Endothelial cell of umbilical vein (primary cell): ENCODE data around the gene GNB2. TPM values are rescaled to one million over a fixed set of nuclear protein-coding genes. Genes with fewer than 3 reads are reported as not detected.
A peak's percentile ranks its signal among the peaks of the same experiment; 100 is the strongest.

Source experiments
- BruUV-seq: library from RNA; stranded (reverse); fragments of 400-500 nt; replicated peaks from 2 replicates; lab custom pipeline; 2021; lab: Mats Ljungman, UMichigan
- CTCF ChIA-PET: fragments of 300-600, 350-600 bp; sonication (Branson Sonifier 250); formaldehyde crosslinking; loops from one replicate; lab custom pipeline; 2021; ENCODE audit warnings: antibody characterized with exemption, inconsistent platforms; lab: Charles Lee
- POLR2A ChIA-PET: fragments of 300-600, 350-600 bp; sonication (Branson Sonifier 250); formaldehyde crosslinking; loops from one replicate; lab custom pipeline; 2021; ENCODE audit warnings: antibody characterized with exemption, inconsistent platforms; lab: Charles Lee
- DNase-seq: peaks from one replicate; pipeline ENCODE4 v3.0.0-alpha.2; 2011; ENCODE audit warnings: low read depth, low spot score
- FAIRE-seq: peaks from 2 replicates; lab custom pipeline; 2011; peaks lifted over from hg19 to GRCh38; lab: Jason Lieb, UNC
- H2AFZ ChIP-seq: 2 replicates; pipeline ENCODE4 v1.6.0; 2012; ENCODE audit warnings: low read depth, low read length, control low read depth, inconsistent platforms
- H3K27ac ChIP-seq: 2 replicates; pipeline ENCODE4 v1.5.1; 2011; ENCODE audit warnings: low read depth, mild to moderate bottlenecking, control low read depth, low read length, moderate library complexity; ENCODE audit not compliant: insufficient read depth
- H3K27me3 ChIP-seq, 2 experiments: 2 replicates each; pipeline versions ENCODE4 v1.6.0 to v1.6.1; 2011; ENCODE audit warnings: low read length in 2 of 2, mixed read lengths in 1 of 2; ENCODE audit not compliant: control insufficient read depth in 2 of 2, insufficient read depth in 2 of 2
- H3K36me3 ChIP-seq, 2 experiments: 2 replicates in 1 of 2; 3 replicates in 1 of 2; pipeline ENCODE4 v1.5.1; 2011; ENCODE audit warnings: low read length in 2 of 2, mild to moderate bottlenecking in 1 of 2, moderate library complexity in 1 of 2; ENCODE audit not compliant: control insufficient read depth in 2 of 2, insufficient read depth in 2 of 2; ENCODE audit errors: extremely low read depth in 1 of 2
- H3K4me1 ChIP-seq: 3 replicates; pipeline ENCODE4 v1.5.1; 2011; ENCODE audit warnings: mild to moderate bottlenecking, low read length; ENCODE audit not compliant: control insufficient read depth, insufficient read depth; ENCODE audit errors: extremely low read depth
- H3K4me2 ChIP-seq: 2 replicates; pipeline ENCODE4 v1.6.1; 2011; ENCODE audit warnings: low read length, control low read depth, mixed read lengths; ENCODE audit not compliant: insufficient read depth
- H3K4me3 ChIP-seq, 3 experiments: fragments of 200-600 bp in 1 of 3; sonication (generic), shearing (Covaris generic) in 1 of 3; replicated peaks in 1 of 3; 2 replicates each; pipeline ENCODE4 v1.5.1; 2011 to 2016; ENCODE audit warnings: control low read depth in 3 of 3, low read length in 3 of 3, mild to moderate bottlenecking in 2 of 3, inconsistent platforms in 1 of 3, low read depth in 1 of 3, moderate library complexity in 1 of 3; ENCODE audit not compliant: insufficient read depth in 1 of 3
- H3K79me2 ChIP-seq: 2 replicates; pipeline ENCODE4 v1.6.0; 2012; ENCODE audit warnings: low read length, inconsistent platforms; ENCODE audit not compliant: control insufficient read depth, insufficient read depth
- H3K9ac ChIP-seq: replicated peaks from 2 replicates; pipeline ENCODE3; 2011; ENCODE audit warnings: low read length, control low read depth; ENCODE audit not compliant: insufficient read depth; ENCODE audit errors: extremely low read depth
- H3K9me1 ChIP-seq: replicated peaks from 3 replicates; pipeline ENCODE4 v1.6.0; 2011; ENCODE audit warnings: mild to moderate bottlenecking, low read length; ENCODE audit not compliant: control insufficient read depth, insufficient read depth; ENCODE audit errors: extremely low read depth
- H3K9me3 ChIP-seq: replicated peaks from 2 replicates; pipeline ENCODE4 v1.5.1; 2012; ENCODE audit warnings: low read length, inconsistent platforms; ENCODE audit not compliant: control insufficient read depth, insufficient read depth
- H4K20me1 ChIP-seq: replicated peaks from 2 replicates; pipeline ENCODE3; 2011; ENCODE audit warnings: mild to moderate bottlenecking, low read length; ENCODE audit not compliant: control insufficient read depth, insufficient read depth; ENCODE audit errors: extremely low read depth
- EZH2 ChIP-seq: IDR thresholded peaks from 2 replicates; pipeline ENCODE4 v1.6.1; 2012; ENCODE audit warnings: borderline replicate concordance, low read depth, mild to moderate bottlenecking, moderate library complexity, low read length, inconsistent platforms; ENCODE audit not compliant: severe bottlenecking
- FOS ChIP-seq: IDR thresholded peaks from 2 replicates; pipeline ENCODE4 v1.6.1; 2011; ENCODE audit warnings: mild to moderate bottlenecking, low read length, moderate library complexity, borderline replicate concordance; ENCODE audit not compliant: insufficient read depth
- GATA2 ChIP-seq: IDR thresholded peaks from 2 replicates; pipeline ENCODE4 v1.7.0; 2011; ENCODE audit warnings: low read depth, mild to moderate bottlenecking, moderate library complexity, mixed read lengths, low read length; ENCODE audit not compliant: insufficient read length, insufficient read depth
- JUN ChIP-seq: IDR thresholded peaks from 2 replicates; pipeline ENCODE4 v1.6.1; 2011; ENCODE audit warnings: borderline replicate concordance, low read depth; ENCODE audit not compliant: insufficient read length, insufficient read depth
- MYC ChIP-seq: IDR thresholded peaks from one replicate; pipeline ENCODE4 v1.6.1; 2011; ENCODE audit warnings: mild to moderate bottlenecking, low read depth, low read length
- POLR2AphosphoS5 ChIP-seq: IDR thresholded peaks from 2 replicates; pipeline ENCODE4 v1.6.1; 2012; ENCODE audit warnings: low read depth, mild to moderate bottlenecking, control low read depth, low read length, moderate library complexity; ENCODE audit not compliant: insufficient read depth
- dilution Hi-C: fragments of 300-500 bp; cut with MboI; formaldehyde crosslinking; loops from one replicate; pipeline ENCODE4 v1.15.0; 2019; ENCODE audit warnings: low sequenced_read_pairs; ENCODE audit not compliant: extremely low pct_ligation_motif_present
- intact Hi-C: fragments of 100-400 bp; cut with micrococcal nuclease; formaldehyde crosslinking; loops from one replicate; pipeline ENCODE4 v1.10.0; 2022
- polyA plus RNA-seq, 4 experiments: library from polyadenylated mRNA; depleted of rRNA in 3 of 4; stranded (reverse) in 3 of 4; unstranded in 1 of 4; fragments of >200 nt; gene quantifications; 2 replicates each; pipeline versions ENCODE4 v1.2.1 to v1.2.3, GENCODE V29; 2011 to 2012; ENCODE audit warnings: missing spikeins in 1 of 4
- total RNA-seq: library from RNA; stranded (reverse); gene quantifications from 2 replicates; pipeline ENCODE4 v1.2.3, GENCODE V29; 2021
- TF ChIP-seq, protein P1 (sequence below), 2 donors: IDR thresholded peaks; 1 replicate in 1 of 2; 2 replicates in 1 of 2; pipeline ENCODE4 v1.5.1; 2011; ENCODE audit warnings: low read length in 2 of 2, mild to moderate bottlenecking in 2 of 2, moderate library complexity in 2 of 2, control low read depth in 1 of 2, inconsistent platforms in 1 of 2, low read depth in 1 of 2; ENCODE audit not compliant: insufficient read depth in 1 of 2; ENCODE audit errors: extremely low read depth in 1 of 2

Gene GNB2
- total and polyA plus RNA-seq, 2 donors (not counting 3 experiments of a cell fraction or from before 2014, with no cell fraction given), result 297 to 433 TPM

DNA sequence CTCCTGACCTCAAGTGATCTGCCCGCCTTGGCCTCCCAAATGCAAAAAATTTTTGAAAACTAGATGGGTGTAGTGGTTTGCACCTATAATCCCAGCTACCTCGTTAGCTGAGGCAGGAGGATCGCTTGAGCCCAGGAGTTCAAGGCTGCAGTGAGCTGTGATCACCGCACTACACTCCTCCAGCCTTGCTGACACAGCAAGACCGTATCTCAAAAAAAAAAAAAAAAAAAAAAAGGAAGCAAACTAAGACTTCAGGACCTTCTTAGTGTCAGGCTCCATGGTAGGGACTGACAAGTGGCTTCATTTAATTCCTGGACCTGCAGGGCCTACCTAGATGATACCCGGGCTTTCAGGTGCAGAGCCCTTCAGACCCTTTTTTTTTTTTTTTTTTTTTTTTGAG is 34.9 kb downstream of the GNB2 start:
- Histone ChIP-seq H2AFZ (no peak overlapping the region), H3K9me1 (no peaks in the 10 kb centered on the region), H3K27me3 (peaks cover 0 to 1% of the 10 kb centered on the region in 2 experiments), H3K4me1 (peaks cover 12% of the 10 kb centered on the region), H4K20me1 (no peaks in the 10 kb centered on the region), H3K36me3 (peaks cover 0 to 4% of the 10 kb centered on the region in 2 experiments), H3K4me2 (no peak overlapping the region), H3K79me2 (peaks cover 15% of the 10 kb centered on the region), H3K4me3 (no peak overlapping the region), H3K27ac (no peak overlapping the region), H3K9ac (no peak overlapping the region), H3K9me3 (no peaks in the 10 kb centered on the region)
- ChIA-PET POLR2A (no interaction called here), CTCF (interaction anchor here (2.0 kb wide), 1 partner anchor 144 kb away, joined by 5 read pairs; the partner anchor contains the start of gene SLC12A9)
- FAIRE-seq (peak; percentile 50), DNase-seq (no peak)
- no peak for TF ChIP-seq FOS
- TF ChIP-seq GATA2, result no peak
- TF ChIP-seq POLR2AphosphoS5, result no peak
- intact Hi-C loops (no loop called here), dilution Hi-C loops (loop anchor here (25.0 kb wide), 1 partner anchor 129 kb away; the partner anchor contains the start of gene EPHB4)
- BruUV-seq, result no TSS peak

DNA sequence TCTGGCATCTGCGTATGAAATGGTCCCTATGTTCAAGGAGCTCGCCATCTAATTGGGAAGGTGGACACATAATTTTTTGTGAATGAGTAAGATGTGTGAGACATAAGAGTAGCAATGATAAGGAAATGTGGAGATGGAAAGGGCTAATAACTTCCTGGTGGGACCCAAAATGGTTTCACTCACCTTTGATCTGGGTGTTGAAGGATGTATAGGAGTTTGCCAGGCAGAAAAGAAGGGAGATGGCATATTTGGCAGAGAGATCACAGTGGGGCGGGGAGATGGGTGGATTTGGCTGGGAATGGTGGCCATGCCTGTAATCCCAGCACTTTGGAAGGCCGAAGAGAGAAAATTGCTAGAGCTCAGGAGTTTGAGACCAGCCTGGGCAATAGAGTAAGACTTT is 36.9 kb downstream of the GNB2 start:
- TF ChIP-seq POLR2AphosphoS5 (no peak), MYC (no peak), EZH2 (no peak), JUN (no peak)
- TF ChIP-seq, protein P1, sequence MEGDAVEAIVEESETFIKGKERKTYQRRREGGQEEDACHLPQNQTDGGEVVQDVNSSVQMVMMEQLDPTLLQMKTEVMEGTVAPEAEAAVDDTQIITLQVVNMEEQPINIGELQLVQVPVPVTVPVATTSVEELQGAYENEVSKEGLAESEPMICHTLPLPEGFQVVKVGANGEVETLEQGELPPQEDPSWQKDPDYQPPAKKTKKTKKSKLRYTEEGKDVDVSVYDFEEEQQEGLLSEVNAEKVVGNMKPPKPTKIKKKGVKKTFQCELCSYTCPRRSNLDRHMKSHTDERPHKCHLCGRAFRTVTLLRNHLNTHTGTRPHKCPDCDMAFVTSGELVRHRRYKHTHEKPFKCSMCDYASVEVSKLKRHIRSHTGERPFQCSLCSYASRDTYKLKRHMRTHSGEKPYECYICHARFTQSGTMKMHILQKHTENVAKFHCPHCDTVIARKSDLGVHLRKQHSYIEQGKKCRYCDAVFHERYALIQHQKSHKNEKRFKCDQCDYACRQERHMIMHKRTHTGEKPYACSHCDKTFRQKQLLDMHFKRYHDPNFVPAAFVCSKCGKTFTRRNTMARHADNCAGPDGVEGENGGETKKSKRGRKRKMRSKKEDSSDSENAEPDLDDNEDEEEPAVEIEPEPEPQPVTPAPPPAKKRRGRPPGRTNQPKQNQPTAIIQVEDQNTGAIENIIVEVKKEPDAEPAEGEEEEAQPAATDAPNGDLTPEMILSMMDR (IDR thresholded peaks at IDR 0.05; ENCODE audit: extremely low read depth in 1 of 2, insufficient read depth in 1 of 2, low read depth in 1 of 2, low read length in 2 of 2), result no peak
- no peak overlapping the region for H3K9ac ChIP-seq
- peaks cover 0 to 4% of the 10 kb centered on the region in 2 experiments for H3K36me3 ChIP-seq
- no peak overlapping the region for H3K27ac ChIP-seq
- dilution Hi-C loops, result loop anchor here (25.0 kb wide), 1 partner anchor 127 kb away; the partner anchor contains the start of gene EPHB4
- no peaks in the 10 kb centered on the region for H4K20me1 ChIP-seq
- peaks cover 15% of the 10 kb centered on the region for H3K79me2 ChIP-seq
- no peak overlapping the region for H3K4me2 ChIP-seq
- H3K9me1 ChIP-seq, result no peaks in the 10 kb centered on the region
- no peak overlapping the region for H2AFZ ChIP-seq
- DNase-seq (no peak), FAIRE-seq (no peak)
- H3K9me3 ChIP-seq, result no peaks in the 10 kb centered on the region
- CTCF ChIA-PET, result interaction anchor here (0.6 to 1.3 kb wide), 2 partner anchors 14 to 142 kb away, joined by 3 read pairs; partner anchors contain the start of gene SLC12A9
- peaks cover 10% of the 10 kb centered on the region for H3K4me1 ChIP-seq
- no TSS peak for BruUV-seq
- POLR2A ChIA-PET, result no interaction called here
- no peak overlapping the region for H3K4me3 ChIP-seq
- peaks cover 0 to under 1% of the 10 kb centered on the region in 2 experiments for H3K27me3 ChIP-seq
- intact Hi-C loops, result no loop called here
